ENCODE data around the gene KCNJ6.
"Not testable (repeated sequence)": the region's sequence is repeated elsewhere in the genome, so short reads cannot be mapped to it uniquely, and the experiment has no call there.

The KCNJ6 gene

DNA sequence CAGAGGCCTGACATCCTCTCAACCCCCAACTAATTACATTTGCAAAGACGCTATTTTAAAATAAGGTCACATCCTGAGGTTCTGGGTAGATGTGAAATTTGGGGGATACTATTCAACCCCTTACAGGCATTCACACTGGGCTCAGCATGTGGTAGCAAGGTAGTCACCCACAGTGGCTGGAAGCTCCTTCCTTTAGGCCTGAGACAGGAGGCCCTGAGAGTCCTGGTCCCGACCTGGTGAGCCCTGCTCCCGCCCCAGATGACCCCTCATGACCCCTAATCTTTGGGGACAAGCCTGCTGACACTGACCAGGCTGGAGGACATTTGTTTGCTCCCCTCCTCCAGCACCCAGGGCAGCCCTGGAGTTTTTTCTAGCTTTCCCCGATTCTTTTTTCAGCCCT, 323.8 kb downstream of the KCNJ6 start:
- DNase-seq: no peak

GRCh38 chr21:37591994-37592393, 324.3 kb downstream of the KCNJ6 start:
- DNase-seq: not testable (repeated sequence)

GRCh38 chr21:37590836-37591235, 325.4 kb downstream of the KCNJ6 start:
- DNase-seq: not testable (repeated sequence)

DNA sequence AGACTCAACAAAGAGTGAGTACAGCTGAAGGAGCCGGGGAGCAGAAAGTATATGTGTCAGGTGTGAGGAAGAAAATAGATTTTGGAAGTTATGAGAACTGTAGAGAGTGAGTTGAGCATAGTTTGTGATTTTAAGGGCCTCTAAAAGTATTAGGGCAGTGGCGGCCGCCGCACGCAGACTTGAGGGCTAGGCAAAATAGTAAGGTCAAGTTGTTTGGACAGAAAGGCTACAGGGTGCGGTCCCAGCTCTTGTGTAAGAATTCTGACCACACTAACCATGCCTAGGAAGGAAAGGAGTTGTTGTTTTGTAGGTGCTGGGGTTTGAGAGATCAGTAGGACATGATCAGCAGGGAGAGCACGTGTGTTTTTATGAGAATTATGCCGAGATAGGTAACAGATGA, 327.6 kb downstream of the KCNJ6 start:
- DNase-seq: not testable (repeated sequence)

GRCh38 chr21:37587635-37588177, 328.6 kb downstream of the KCNJ6 start:
- no peak for DNase-seq

DNA sequence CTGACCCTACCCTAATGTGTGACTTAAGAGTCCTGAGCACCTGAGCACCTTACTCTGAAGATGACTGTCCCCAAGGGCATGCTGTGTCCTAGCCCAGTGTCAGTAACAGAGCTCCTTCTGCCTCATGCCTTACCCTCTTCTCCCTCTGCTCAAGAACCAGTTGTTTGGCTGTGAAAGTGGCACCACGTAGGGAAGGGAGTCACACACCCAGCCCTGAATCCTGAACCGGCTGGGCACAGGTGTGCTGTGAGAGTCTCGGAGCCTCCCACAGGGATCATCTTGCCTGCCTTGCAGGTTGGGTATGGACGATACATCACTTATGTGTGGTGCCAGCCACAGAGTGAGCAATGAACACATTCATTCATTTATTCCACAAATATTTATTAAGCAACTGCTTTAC, 329.1 kb downstream of the KCNJ6 start:
- no peak for DNase-seq

- DNase-seq: peak; percentile 10
These were observed 333.7 kb downstream of the KCNJ6 start for GRCh38 chr21:37582590-37582989.

DNA sequence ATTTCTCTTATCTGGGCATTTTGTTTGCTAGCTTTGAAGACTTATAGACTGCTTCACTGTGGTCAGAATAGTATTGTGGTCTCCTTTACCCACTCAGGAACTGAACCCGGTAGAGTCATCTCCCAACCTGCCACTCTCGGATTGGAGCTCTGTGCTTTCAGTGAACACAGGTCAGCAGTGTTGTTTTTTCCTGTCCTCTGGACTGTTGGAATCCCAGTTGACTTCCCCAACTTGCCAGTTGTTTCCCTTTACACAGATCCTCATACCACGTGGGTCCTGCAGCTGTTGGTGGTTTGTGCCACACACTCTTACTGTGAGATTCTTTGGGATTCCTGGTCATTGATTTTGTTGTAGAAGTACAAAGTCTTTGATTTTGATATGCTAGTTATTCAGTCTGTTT, 335.6 kb downstream of the KCNJ6 start:
- DNase-seq: no peak

GRCh38 chr21:37579356-37579755, 336.9 kb downstream of the KCNJ6 start:
- DNase-seq: no peak

- no peak for DNase-seq
These were observed 337.7 kb downstream of the KCNJ6 start for GRCh38 chr21:37578471-37579126.

GRCh38 chr21:37576929-37577328, 339.3 kb downstream of the KCNJ6 start:
- not testable (repeated sequence) for DNase-seq

DNA sequence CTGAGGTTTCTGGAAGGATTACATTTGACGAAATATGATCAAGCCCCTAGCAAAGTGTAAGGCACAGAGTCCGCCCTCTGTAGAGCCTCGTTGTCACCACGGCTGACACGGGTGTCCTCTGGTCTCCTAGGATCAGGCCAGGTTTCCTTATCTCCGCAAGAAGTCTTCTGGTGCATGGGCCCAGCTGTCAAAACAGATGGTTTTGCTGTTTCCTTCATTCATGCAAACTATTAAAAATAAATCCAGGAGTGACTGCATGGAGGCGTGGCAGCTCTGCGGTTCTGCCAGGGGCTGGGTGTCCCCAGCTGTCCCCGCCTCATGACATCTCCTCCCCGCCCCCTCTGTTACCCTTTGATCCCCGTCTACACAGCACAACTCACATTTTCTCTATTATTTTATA, 340.7 kb downstream of the KCNJ6 start:
- DNase-seq: no peak

GRCh38 chr21:37574751-37575150, 341.5 kb downstream of the KCNJ6 start:
- DNase-seq: no peak

- no peak for DNase-seq
These were observed 341.9 kb downstream of the KCNJ6 start for GRCh38 chr21:37574316-37574715.

GRCh38 chr21:37571442-37571841, 344.8 kb downstream of the KCNJ6 start:
- no peak for DNase-seq

- DNase-seq: no peak
These were observed 347.3 kb downstream of the KCNJ6 start for GRCh38 chr21:37568916-37569315.

GRCh38 chr21:37568415-37568814, 347.8 kb downstream of the KCNJ6 start:
- DNase-seq: no peak

DNA sequence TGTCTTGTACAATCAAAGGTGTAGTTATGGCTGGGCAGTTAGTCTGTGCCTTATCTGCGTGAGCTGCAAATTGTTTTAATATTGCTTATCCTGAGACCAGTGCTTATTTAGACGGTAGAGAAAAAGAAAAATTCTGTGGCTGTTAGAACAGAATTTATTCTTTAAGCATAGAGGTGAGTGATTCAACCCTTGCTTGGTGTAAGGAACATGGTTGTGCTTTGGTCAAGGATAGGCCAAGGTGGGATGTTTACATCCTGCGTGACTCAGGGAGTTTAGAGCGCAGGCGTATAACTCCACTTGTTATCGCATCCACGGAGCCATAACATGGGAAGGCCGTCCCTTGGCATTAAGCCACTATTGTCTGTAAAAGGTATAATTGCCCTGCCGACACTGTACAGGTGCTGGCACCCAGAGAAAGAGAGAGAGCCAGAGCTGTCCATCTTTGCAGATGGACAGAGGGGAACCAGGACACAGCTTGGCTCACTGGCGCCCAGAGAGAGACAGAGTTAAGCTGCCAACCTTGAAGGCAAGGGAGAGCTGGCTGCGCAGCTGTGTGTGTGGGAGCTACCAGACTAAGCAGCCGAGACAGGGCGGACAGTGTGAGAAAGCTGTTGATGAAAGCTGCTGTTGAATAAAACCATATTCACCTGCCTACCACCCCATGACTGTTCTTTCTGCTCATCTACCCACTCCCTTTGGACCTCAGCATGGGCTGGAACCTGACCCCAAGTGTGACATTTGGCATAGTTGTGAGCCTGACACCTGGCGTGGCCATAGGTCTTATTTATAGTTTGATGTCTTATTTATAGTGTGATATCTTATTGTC, 349.3 kb downstream of the KCNJ6 start:
- DNase-seq: no peak

DNA sequence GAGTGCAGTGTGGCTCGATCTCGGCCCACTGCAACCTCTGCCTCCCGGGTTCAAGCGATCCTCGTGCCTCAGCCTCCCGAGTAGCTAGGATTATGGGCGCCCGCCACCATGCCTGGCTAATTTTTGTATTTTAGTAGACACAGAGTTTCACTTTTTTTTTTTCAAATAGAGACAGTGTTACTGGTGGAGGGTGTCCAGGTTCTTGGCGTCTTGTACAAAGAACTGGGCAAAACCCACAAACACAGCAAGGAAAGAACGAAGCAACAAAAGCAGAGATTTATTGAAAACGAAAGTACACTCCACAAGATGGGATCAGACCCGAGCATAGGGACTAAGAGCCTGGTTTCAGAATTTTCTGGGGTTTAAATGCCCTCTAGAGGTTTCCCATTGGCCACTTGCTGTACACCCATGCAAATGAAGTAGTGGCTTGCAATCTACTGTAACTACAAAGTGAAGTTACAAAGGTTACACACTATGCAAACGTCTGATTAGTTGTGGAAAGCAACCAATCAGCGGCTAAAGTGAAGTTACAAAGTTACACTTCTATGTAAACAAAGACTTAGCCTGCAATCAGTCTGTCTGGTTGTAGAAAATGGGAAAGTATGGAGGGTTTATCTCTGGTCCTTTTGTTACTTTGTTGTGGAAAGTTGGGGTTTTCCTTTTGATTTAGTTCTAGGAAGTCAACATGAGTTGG, 350.6 kb downstream of the KCNJ6 start:
- no peak for DNase-seq

- DNase-seq: no peak
These were observed 351.2 kb downstream of the KCNJ6 start for GRCh38 chr21:37564924-37565529.

DNA sequence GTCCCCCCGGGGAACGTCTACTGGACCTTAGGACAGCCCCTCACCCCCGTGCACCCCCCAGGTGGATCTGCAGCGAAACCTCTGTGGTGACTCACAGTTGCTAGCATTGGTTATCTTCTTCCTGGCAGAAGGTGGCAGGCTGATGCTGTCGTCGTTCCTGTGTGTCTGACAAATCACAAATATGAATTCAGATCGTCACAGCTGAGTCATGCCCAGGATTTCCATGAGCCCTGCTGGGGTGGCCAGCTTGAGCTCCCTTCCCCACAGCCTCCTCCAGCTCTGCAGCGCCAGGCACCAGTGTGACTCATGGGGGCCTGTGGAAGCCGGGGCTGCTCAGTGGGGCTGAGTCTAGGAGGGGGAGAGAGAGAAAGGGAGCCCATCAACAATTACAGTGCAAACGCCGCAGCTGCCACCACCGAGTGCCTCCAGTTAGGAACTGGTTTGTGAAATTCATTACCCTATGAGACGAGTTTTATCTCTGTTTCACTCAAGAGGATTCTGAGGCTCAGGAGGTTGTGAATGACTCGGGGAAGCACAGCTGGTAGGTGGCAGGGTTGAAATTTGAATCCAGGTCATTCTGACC, 351.8 kb downstream of the KCNJ6 start:
- DNase-seq: peak; percentile 90

- DNase-seq: peak; percentile 86
These were observed 352.5 kb downstream of the KCNJ6 start for GRCh38 chr21:37563641-37564340.

All from T1000 (cell line).